ENCODE results near the gene CPHXL.
A peak's percentile ranks its signal among the peaks of the same experiment; 100 is the strongest.

The CPHXL gene

GRCh38 chr16:75726390-75726789, at the start of gene CPHXL:
Gene CPHXL, minus strand, starts transcription at chr16:75726490. Its CDS starts 48 bp downstream, at chr16:75726442.
- DNase-seq, result no peak

DNA sequence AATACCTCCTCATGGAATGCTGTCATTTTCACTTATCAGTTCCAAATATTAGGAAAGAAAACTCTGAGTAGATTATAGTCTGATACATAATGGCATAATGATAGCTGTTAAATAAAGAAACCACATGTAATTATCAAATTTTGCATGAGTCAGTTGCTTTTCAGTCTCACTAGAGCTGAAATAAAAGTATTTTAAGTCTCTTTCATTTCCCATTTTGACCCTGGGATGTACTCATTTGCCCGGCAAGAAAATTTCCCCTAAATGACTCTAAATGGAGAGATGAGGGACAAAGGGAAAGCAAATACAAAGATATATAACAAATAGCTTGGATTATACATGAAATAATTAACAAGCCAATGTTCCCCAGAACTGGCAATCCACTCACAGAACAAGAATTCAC, 47.9 kb upstream of the CPHXL start:
- DNase-seq, result no peak

- no peak for DNase-seq
Measured at GRCh38 chr16:75770051-75770450, 43.8 kb upstream of the CPHXL start.

DNA sequence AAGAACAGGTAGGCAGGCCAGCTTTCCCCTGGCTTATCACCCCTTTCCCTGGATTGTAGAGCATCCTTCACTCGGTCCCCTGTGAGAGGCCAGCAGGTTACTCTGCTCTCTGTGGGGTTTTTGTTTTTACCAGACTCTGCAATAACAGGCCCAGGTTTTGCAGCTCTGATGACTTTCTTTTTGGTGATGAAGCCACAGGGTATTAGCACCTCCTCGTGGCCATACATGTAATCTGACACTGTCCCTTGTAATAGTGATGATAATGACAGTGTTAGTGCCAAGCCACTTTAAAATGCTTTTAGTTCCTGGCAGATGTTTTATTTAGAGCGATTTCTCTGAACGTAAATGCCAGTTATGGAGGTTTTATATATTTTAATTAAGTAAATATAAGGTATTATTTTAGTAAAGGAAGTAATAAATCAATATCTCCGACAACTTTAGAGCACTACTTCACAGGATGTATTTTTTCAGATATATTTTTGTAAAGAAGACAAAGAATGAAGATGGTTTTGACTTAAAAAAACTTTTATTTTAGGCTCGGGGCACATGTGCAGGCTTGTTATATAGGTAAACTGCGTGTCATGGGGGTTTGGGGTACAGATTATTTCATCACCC, 38.0 kb upstream of the CPHXL start:
- peak; percentile 6 for DNase-seq

DNA sequence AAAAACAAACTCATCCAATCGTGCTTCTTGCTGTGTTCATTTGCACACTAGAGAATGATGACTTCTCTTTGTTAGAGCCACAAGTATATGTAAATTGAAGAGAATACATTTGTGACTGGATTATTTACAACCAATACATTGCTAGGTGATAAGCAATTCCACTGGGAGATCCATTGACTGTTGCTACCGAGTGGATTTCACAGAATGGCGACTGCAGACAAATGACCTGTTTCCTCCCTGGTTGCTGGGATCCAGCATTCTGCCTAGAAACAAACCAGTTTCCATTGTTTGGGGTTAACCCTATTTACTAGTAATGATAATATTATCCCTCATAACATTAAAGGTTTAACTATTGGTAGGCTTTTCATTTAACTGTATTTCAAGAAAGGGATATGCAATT, 36.9 kb upstream of the CPHXL start:
- no peak for DNase-seq

DNA sequence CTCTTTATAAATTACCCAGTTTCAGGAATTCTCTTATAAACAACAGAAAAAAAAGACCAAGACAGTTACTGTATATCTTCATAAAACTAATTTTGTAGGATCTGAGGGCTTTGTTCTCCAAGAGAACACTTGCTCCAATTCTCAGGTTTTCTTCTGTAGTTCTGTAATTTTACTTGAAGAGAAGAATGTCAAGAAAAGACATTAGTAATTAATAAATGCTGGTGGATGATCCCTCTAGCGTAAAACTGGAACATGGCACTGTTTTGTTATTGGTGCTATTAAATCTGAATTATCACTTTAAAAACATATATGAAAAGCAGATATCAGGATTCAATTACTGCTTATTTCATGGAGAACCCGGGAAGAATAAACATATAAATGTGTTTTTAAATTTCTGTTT, 36.5 kb upstream of the CPHXL start:
- DNase-seq, result no peak

DNA sequence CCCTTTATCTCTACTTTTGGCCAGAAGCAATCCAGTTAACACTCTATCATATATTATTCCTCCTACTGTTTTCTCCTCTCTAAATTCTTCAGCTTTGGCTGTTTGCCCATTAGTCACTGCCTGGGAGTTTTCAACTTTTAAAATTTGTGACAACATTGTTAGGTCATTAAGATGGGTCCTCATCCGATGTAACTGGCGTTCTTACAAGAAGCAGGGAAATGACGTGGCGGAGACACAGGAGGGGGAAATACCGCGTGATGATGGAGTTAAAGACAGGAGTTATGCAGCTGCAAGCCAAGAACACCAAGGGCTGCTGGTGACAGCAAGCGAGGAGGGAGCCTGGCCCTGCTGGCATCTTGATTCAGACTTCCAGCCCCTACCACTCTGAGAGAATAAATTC, 34.8 kb upstream of the CPHXL start:
- DNase-seq, result no peak

- DNase-seq, result no peak
Measured at GRCh38 chr16:75760018-75760519, 33.8 kb upstream of the CPHXL start.

- no peak for DNase-seq
Measured at GRCh38 chr16:75758215-75758614, 31.9 kb upstream of the CPHXL start.

DNA sequence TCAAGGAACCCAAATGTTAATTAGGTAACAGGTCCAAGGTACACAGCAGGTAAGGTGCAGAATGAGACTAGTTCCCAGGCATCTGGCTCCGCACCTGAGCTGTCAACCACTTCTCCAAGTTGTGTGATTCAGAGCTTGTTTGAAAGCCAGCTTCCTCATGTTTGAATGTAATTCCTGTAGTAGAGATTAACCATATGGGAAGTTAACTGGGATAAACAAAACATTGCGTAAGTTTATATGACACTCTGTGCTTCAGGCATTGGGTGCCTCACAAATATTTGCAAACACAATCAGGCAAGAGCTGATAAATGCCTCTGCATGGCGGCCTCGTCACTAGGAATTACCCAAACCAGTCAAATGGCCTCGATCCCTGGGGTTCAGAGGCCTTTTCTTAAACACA, 27.9 kb upstream of the CPHXL start:
- DNase-seq, result no peak

GRCh38 chr16:75750528-75750927, 24.2 kb upstream of the CPHXL start:
- no peak for DNase-seq

- DNase-seq, result no peak
Measured at GRCh38 chr16:75746359-75746758, 20.1 kb upstream of the CPHXL start.

DNA sequence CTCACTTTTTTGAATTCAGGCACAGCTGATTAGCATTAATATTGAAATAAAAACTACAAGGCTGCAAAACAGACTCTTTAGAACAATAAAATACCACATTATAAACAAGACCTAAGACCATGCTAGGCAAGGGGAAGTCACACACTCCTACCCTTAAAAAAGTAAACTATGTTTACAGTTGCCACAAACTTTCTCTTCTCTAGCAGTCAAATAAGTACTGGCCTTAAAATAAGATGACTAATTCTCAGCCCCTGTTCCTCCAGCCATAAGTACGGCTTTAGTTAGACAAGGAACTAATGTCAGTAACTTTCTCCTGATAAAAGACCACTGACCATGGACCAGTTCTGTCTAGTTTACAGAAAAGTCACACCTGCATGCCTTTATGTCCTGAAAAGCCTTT, 19.5 kb upstream of the CPHXL start:
- no peak for DNase-seq

DNA sequence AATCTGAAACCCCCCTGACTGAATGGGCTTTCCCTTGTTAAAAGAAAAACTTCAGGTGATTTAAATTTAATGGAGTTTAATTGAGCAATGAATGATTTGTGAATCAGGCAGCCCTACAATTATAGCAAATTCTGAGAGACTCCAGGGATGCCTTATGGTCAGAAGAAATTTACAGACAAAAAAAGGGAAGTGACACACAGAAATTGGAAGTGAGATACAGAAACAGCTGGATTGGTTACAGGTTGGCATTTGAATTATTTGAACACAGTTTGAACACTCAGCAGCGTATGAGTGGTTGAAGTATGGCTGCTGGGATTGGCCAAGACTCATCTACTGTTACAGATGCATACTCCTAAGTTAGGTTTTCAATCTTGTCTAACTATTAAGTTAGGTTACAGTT, 19.0 kb upstream of the CPHXL start:
- no peak for DNase-seq

- no peak for DNase-seq
Measured at GRCh38 chr16:75742424-75743047, 16.2 kb upstream of the CPHXL start.

- DNase-seq, result no peak
Measured at GRCh38 chr16:75733305-75734211, 7.3 kb upstream of the CPHXL start.

- DNase-seq, result no peak
Measured at GRCh38 chr16:75732871-75733270, 6.6 kb upstream of the CPHXL start.

GRCh38 chr16:75727221-75727620, 931 bp upstream of the CPHXL start:
- DNase-seq, result no peak

DNA sequence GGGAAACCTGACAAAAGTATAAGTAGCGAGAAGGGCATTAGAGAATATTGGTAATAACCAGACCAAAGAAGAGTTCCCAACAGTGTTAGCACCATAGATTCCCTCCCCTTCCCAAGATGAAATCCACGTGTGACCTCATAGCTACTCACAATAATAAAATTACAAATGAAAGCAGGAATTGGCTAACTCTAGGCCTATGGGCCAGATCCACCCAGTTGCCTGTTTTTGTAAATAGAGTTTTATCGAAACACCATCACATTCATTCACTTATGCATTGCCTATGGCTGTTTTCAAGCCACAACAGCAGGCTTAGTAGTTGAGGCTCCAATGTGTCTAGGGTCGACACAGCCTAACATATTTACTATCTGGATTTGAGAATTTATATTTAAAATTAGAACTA, 7.8 kb downstream of the CPHXL start:
- DNase-seq, result no peak

- DNase-seq, result no peak
Measured at GRCh38 chr16:75714661-75715060, 11.6 kb downstream of the CPHXL start.

GRCh38 chr16:75710344-75710743, 15.9 kb downstream of the CPHXL start:
- no peak for DNase-seq

- DNase-seq, result no peak
Measured at GRCh38 chr16:75703306-75703705, 23.0 kb downstream of the CPHXL start.

DNA sequence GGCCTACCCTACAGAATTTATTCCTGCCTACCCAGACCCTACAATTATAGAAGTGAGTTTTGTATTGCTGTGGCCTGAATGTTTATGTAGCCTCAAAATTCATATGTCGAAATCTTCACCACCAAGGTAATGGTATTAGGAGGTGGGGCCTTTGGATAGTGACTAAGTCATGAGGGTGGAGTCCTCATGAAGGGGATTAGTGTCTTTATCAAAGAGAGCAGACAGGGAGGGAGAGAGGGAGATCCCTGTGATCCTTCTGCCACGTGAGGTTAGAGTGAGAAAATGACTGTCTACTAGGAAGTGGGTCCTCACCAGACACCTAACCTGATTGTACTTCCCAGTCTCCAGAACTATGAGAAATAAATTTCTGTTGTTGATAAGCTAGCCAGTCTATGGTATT, 24.0 kb downstream of the CPHXL start:
- DNase-seq, result no peak

DNA sequence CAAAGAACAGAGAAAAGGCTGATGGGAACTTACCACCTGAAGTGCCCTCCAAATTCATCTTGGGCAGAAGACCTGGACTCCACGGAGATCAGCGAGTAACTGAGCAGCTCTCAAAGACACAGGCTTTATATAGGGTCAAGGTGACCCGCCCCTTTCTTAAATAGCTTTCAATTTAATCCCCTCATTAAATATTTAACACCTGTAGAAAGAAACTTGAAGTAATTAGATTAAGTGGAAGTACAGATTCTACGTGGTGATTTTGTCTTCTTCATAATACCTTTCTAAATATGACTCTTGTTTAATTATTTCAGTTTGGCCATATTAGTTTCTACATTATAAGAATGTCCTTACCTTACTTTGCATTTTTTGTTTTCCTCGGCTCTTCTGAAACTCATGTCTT, 24.9 kb downstream of the CPHXL start, which contains the start of gene DUXB:
Gene DUXB, minus strand, starts transcription at position 101 of the 400 bp plus-strand sequence. Its CDS starts 43 bp downstream, at position 58.
- no peak for DNase-seq
